Astrocyte (in vitro differentiated cells and primary cell): Measurements from ENCODE around the gene HLA-DQA1. TPM values are rescaled to one million over a fixed set of nuclear protein-coding genes. Genes with fewer than 3 reads are reported as not detected.
"Not testable (repeated sequence)": the region's sequence is repeated elsewhere in the genome, so short reads cannot be mapped to it uniquely, and the experiment has no call there.

Source experiments
- DNase-seq: peaks from one replicate; pipeline ENCODE4 v3.0.0-alpha.2; 2010; ENCODE audit warnings: low read depth
- FAIRE-seq: peaks from 2 replicates; lab custom pipeline; 2011; peaks lifted over from hg19 to GRCh38; lab: Jason Lieb, UNC
- H2AFZ ChIP-seq: 2 replicates; pipeline ENCODE4 v1.6.0; 2012; ENCODE audit warnings: low read depth, low read length, inconsistent platforms
- H3K27ac ChIP-seq: 2 replicates; pipeline ENCODE4 v1.5.1; 2011; ENCODE audit warnings: low read depth, low read length, inconsistent platforms
- H3K27me3 ChIP-seq: 2 replicates; pipeline ENCODE4 v1.6.0; 2011; ENCODE audit warnings: low read length, inconsistent platforms; ENCODE audit not compliant: insufficient read depth
- H3K36me3 ChIP-seq: 2 replicates; pipeline ENCODE4 v1.5.1; 2011; ENCODE audit warnings: low read length, inconsistent platforms; ENCODE audit not compliant: insufficient read depth
- H3K4me1 ChIP-seq: 2 replicates; pipeline ENCODE4 v1.5.1; 2011; ENCODE audit warnings: low read length, inconsistent platforms; ENCODE audit not compliant: insufficient read depth
- H3K4me2 ChIP-seq: 2 replicates; pipeline ENCODE4 v1.6.0; 2012; ENCODE audit warnings: low read length, inconsistent platforms
- H3K4me3 ChIP-seq: 2 replicates; pipeline ENCODE4 v1.5.1; 2011; ENCODE audit warnings: low read depth, mild to moderate bottlenecking, low read length, inconsistent platforms; ENCODE audit not compliant: insufficient read depth
- H3K79me2 ChIP-seq: 2 replicates; pipeline ENCODE4 v1.6.0; 2012; ENCODE audit warnings: mild to moderate bottlenecking, low read length, inconsistent platforms; ENCODE audit not compliant: insufficient read depth
- H3K9ac ChIP-seq: 2 replicates; pipeline ENCODE4 v1.6.0; 2012; ENCODE audit warnings: mild to moderate bottlenecking, low read length, inconsistent platforms
- H3K9me3 ChIP-seq: 2 replicates; pipeline ENCODE4 v1.5.1; 2012; ENCODE audit warnings: low read depth, mild to moderate bottlenecking, low read length, inconsistent platforms; ENCODE audit not compliant: insufficient read depth
- H4K20me1 ChIP-seq: 2 replicates; pipeline ENCODE4 v1.6.0; 2012; ENCODE audit warnings: low read length, inconsistent platforms; ENCODE audit not compliant: insufficient read depth
- H3K27ac Mint-ChIP-seq: one replicate; pipeline ENCODE4 v1.8.0; 2021; ENCODE audit warnings: mild to moderate bottlenecking, mixed read lengths; ENCODE audit not compliant: unreplicated experiment
- H3K27me3 Mint-ChIP-seq: one replicate; pipeline ENCODE4 v1.8.0; 2021; ENCODE audit warnings: low read depth, mixed read lengths; ENCODE audit not compliant: unreplicated experiment
- H3K36me3 Mint-ChIP-seq: one replicate; pipeline ENCODE4 v1.8.0; 2021; ENCODE audit warnings: low read depth, mixed read lengths; ENCODE audit not compliant: unreplicated experiment
- H3K4me1 Mint-ChIP-seq: one replicate; pipeline ENCODE4 v1.8.0; 2021; ENCODE audit warnings: low read depth, mixed read lengths; ENCODE audit not compliant: unreplicated experiment
- H3K4me3 Mint-ChIP-seq: one replicate; pipeline ENCODE4 v1.8.0; 2021; ENCODE audit warnings: mild to moderate bottlenecking, moderate library complexity, mixed read lengths; ENCODE audit not compliant: unreplicated experiment
- H3K9me3 Mint-ChIP-seq: one replicate; pipeline ENCODE4 v1.8.0; 2021; ENCODE audit warnings: mild to moderate bottlenecking, mixed read lengths; ENCODE audit not compliant: unreplicated experiment
- EZH2 ChIP-seq: IDR thresholded peaks from 2 replicates; pipeline ENCODE4 v1.6.1; 2012; ENCODE audit warnings: mild to moderate bottlenecking, low read length, inconsistent platforms; ENCODE audit not compliant: insufficient read depth
- total RNA-seq: library from RNA; stranded (reverse); gene quantifications from 2 replicates; pipeline ENCODE4 v1.2.1, GENCODE V29; 2021
- TF ChIP-seq, protein P1 (sequence below): IDR thresholded peaks from 2 replicates; pipeline ENCODE4 v1.5.1; 2011; ENCODE audit warnings: low read depth, mild to moderate bottlenecking, inconsistent platforms, low read length, moderate library complexity; ENCODE audit not compliant: insufficient read depth

The HLA-DQA1 gene
- total RNA-seq, 1 donor from 2014 or later: not detected

DNA sequence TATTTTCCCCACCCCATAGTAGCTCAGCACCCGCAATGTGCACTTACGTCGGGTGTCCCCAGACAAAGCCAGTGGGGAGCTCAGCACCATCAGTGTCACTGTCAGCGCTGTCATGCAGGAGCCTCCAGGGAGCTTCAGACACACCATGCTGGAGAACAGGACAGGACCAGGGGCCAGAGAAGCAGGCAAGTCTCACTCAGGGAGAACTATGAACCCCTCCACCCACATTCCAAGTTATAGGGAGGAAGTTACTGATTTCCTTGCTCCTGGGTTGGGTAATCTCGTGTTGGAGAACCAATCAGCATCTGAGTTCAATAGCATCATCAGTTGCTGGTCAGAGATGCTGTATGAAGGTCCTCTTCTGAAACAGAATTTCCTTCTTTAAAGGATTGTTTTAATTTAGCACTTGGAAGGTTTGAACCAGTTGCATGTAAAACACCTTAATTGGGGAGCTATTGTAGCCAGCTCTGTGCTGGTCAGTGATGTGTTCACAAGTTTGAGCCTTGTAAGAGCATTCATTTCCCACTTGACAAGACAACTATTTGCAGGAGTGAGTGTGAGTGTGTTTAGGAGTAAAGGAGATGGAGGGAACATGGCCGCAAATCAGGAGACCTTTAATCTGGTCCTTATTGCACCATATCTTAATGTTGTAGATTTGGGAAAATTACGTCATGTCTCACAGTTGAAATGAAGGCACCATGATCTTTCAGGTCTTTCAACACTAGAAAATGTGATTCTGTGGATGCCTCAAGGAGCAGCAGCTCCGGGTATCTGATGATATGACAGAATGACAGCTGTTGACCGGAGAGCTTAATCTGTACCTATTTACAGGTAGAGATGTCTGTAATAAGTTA, 47.4 kb upstream of the HLA-DQA1 start, which contains the start of gene HLA-DRB1:
HLA-DRB1 (minus strand) TSS at position 253 of the 854 bp plus-strand sequence; CDS start at position 147, 106 bp downstream.
- H2AFZ ChIP-seq: no peak within 1 kb of the TSS
- H3K27me3 ChIP-seq: no peaks in the 10 kb centered on the region
- Mint-ChIP-seq H3K9me3 (no peaks in the 10 kb centered on the region), H3K27me3 (peaks cover 20% of the 10 kb centered on the region), H3K27ac (no peak within 1 kb of the TSS), H3K4me1 (no peaks in the 10 kb centered on the region), H3K4me3 (no peak within 1 kb of the TSS), H3K36me3 (no peaks in the 10 kb centered on the region)
- H3K27ac ChIP-seq: no peak within 1 kb of the TSS
- no peak within 1 kb of the TSS for H3K4me2 ChIP-seq
- H3K36me3 ChIP-seq: no peaks in the 10 kb centered on the region
- no peak within 1 kb of the TSS for H3K9ac ChIP-seq
- H3K4me1 ChIP-seq: no peaks in the 10 kb centered on the region
- DNase-seq (no peak), FAIRE-seq (no peak)
- H4K20me1 ChIP-seq: no peaks in the 10 kb centered on the region
- TF ChIP-seq, protein P1, sequence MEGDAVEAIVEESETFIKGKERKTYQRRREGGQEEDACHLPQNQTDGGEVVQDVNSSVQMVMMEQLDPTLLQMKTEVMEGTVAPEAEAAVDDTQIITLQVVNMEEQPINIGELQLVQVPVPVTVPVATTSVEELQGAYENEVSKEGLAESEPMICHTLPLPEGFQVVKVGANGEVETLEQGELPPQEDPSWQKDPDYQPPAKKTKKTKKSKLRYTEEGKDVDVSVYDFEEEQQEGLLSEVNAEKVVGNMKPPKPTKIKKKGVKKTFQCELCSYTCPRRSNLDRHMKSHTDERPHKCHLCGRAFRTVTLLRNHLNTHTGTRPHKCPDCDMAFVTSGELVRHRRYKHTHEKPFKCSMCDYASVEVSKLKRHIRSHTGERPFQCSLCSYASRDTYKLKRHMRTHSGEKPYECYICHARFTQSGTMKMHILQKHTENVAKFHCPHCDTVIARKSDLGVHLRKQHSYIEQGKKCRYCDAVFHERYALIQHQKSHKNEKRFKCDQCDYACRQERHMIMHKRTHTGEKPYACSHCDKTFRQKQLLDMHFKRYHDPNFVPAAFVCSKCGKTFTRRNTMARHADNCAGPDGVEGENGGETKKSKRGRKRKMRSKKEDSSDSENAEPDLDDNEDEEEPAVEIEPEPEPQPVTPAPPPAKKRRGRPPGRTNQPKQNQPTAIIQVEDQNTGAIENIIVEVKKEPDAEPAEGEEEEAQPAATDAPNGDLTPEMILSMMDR: no peak
- no peak for TF ChIP-seq EZH2
- no peaks in the 10 kb centered on the region for H3K79me2 ChIP-seq
- H3K9me3 ChIP-seq: no peaks in the 10 kb centered on the region
- no peak within 1 kb of the TSS for H3K4me3 ChIP-seq

- H3K27ac ChIP-seq, H3K9ac ChIP-seq, H3K27ac Mint-ChIP-seq, H3K36me3 ChIP-seq, DNase-seq, H3K27me3 ChIP-seq, H3K4me3 ChIP-seq, H3K9me3 ChIP-seq, H3K4me1 ChIP-seq, FAIRE-seq, H3K4me3 Mint-ChIP-seq, H3K36me3 Mint-ChIP-seq, H3K9me3 Mint-ChIP-seq, H2AFZ ChIP-seq, H3K79me2 ChIP-seq, H3K4me2 ChIP-seq, H4K20me1 ChIP-seq, H3K4me1 Mint-ChIP-seq: not testable (repeated sequence)
- H3K27me3 Mint-ChIP-seq: peaks cover 12% of the 10 kb centered on the region
Observed at GRCh38 chr6:32590713-32591112, 46.5 kb upstream of the HLA-DQA1 start.

DNA sequence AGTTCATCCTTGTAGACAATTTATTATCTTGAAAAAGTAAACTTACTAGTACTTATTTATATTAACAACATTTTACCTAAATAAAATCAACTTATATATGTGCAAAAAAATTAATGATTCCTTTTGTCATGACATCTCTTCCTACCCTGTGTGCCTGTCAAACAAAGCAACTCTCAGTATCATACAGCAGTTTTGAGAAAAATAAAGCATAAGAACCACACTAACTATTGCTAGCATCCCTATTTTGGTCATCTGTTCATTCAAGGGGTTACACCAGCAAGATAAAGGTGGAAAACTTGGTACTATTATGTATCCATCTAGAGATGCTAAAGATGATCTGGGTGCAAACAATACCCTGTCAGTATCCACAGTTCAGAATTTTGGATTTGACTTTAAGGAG, 40.2 kb upstream of the HLA-DQA1 start:
- Mint-ChIP-seq H3K27ac (no peak overlapping the region), H3K27me3 (no peaks in the 10 kb centered on the region), H3K4me1 (peaks cover 2% of the 10 kb centered on the region), H3K36me3 (peaks cover 4% of the 10 kb centered on the region), H3K4me3 (no peak overlapping the region), H3K9me3 (peaks cover 2% of the 10 kb centered on the region)
- no peaks in the 10 kb centered on the region for H3K4me1 ChIP-seq
- no peak overlapping the region for H3K4me3 ChIP-seq
- H3K4me2 ChIP-seq: no peak overlapping the region
- no peaks in the 10 kb centered on the region for H4K20me1 ChIP-seq
- no peaks in the 10 kb centered on the region for H3K27me3 ChIP-seq
- FAIRE-seq (no peak), DNase-seq (no peak)
- no peak for TF ChIP-seq EZH2
- TF ChIP-seq, protein P1: no peak
- no peak overlapping the region for H3K9ac ChIP-seq
- no peaks in the 10 kb centered on the region for H3K9me3 ChIP-seq
- H3K79me2 ChIP-seq: no peaks in the 10 kb centered on the region
- H2AFZ ChIP-seq: no peak overlapping the region
- H3K36me3 ChIP-seq: no peaks in the 10 kb centered on the region
- no peak overlapping the region for H3K27ac ChIP-seq
